Activated T-helper 2 cell treated with anti-CD3 and anti-CD28 coated beads, Interferon-gamma antibody, Interleukin-2, Interleukin-4, amounts not matched to agents 10 μg/mL and 5 μg/mL and 100 μg/mL, durations not matched to agents 14 hours and 24 hours and 36 hours (primary cell): ENCODE measurements around the gene C3orf18. TPM values are rescaled to one million over a fixed set of nuclear protein-coding genes. Genes with fewer than 3 reads are reported as not detected.

Experiments
- DNase-seq: peaks from one replicate; pipeline ENCODE4 v3.0.0; 2021; ENCODE audit warnings: low spot score
- H3K27ac Mint-ChIP-seq: one replicate; pipeline ENCODE4 v1.8.0; 2021; ENCODE audit warnings: mixed read lengths
- H3K27me3 Mint-ChIP-seq: one replicate; pipeline ENCODE4 v1.8.0; 2021; ENCODE audit warnings: low read depth, mixed read lengths
- H3K36me3 Mint-ChIP-seq: one replicate; pipeline ENCODE4 v1.8.0; 2021; ENCODE audit warnings: low read depth, mixed read lengths
- H3K4me1 Mint-ChIP-seq: one replicate; pipeline ENCODE4 v1.8.0; 2021; ENCODE audit warnings: low read depth, mixed read lengths
- H3K4me3 Mint-ChIP-seq: one replicate; pipeline ENCODE4 v1.8.0; 2021; ENCODE audit warnings: low read depth, mild to moderate bottlenecking, moderate library complexity, mixed read lengths
- H3K9me3 Mint-ChIP-seq: one replicate; pipeline ENCODE4 v1.8.0; 2021; ENCODE audit warnings: mixed read lengths
- intact Hi-C: fragments of 100-400 bp; cut with micrococcal nuclease; formaldehyde crosslinking; loops from one replicate; pipeline ENCODE4 v1.15.1; 2023
- total RNA-seq: library from RNA; stranded (reverse); gene quantifications from 2 replicates; pipeline ENCODE4 v1.2.3, GENCODE V29; 2022

C3orf18 gene
- total RNA-seq, 1 donor from 2014 or later: 37.2 TPM

GRCh38 chr3:50533316-50533715 lies 34.2 kb downstream of the C3orf18 start:
- H3K27me3 Mint-ChIP-seq: peaks cover 33% of the 10 kb centered on the region
- H3K36me3 Mint-ChIP-seq: no peaks in the 10 kb centered on the region

GRCh38 chr3:50532062-50532705 lies 35.4 kb downstream of the C3orf18 start:
- H3K4me1 Mint-ChIP-seq: no peaks in the 10 kb centered on the region

More at GRCh38 chr3:50533316-50533715, 34.2 kb downstream of the C3orf18 start:
- no peak overlapping the region for H3K27ac Mint-ChIP-seq
- H3K4me1 Mint-ChIP-seq: no peaks in the 10 kb centered on the region
- no peak overlapping the region for H3K4me3 Mint-ChIP-seq
- intact Hi-C loops: no loop called here
- no peaks in the 10 kb centered on the region for H3K9me3 Mint-ChIP-seq
- DNase-seq: no peak

GRCh38 chr3:50531201-50531600 lies 36.3 kb downstream of the C3orf18 start:
- no peak overlapping the region for H3K4me3 Mint-ChIP-seq
- peaks cover 30% of the 10 kb centered on the region for H3K27me3 Mint-ChIP-seq
- no peaks in the 10 kb centered on the region for H3K4me1 Mint-ChIP-seq
- H3K27ac Mint-ChIP-seq: no peak overlapping the region
- DNase-seq: no peak
- no peaks in the 10 kb centered on the region for H3K9me3 Mint-ChIP-seq
- no peaks in the 10 kb centered on the region for H3K36me3 Mint-ChIP-seq
- intact Hi-C loops: no loop called here

More at GRCh38 chr3:50532062-50532705, 35.4 kb downstream of the C3orf18 start:
- no peak for DNase-seq
- Mint-ChIP-seq H3K4me3 (no peak overlapping the region), H3K27ac (no peak overlapping the region), H3K9me3 (no peaks in the 10 kb centered on the region), H3K36me3 (no peaks in the 10 kb centered on the region), H3K27me3 (peaks cover 31% of the 10 kb centered on the region)
- intact Hi-C loops: no loop called here

- no peaks in the 10 kb centered on the region for H3K36me3 Mint-ChIP-seq
- H3K4me1 Mint-ChIP-seq: no peaks in the 10 kb centered on the region
- no peak overlapping the region for H3K27ac Mint-ChIP-seq
- DNase-seq: no peak
- H3K27me3 Mint-ChIP-seq: peaks cover 30% of the 10 kb centered on the region
- H3K9me3 Mint-ChIP-seq: no peaks in the 10 kb centered on the region
- no peak overlapping the region for H3K4me3 Mint-ChIP-seq
- intact Hi-C loops: no loop called here
Measured at GRCh38 chr3:50530001-50530970, 37.3 kb downstream of the C3orf18 start.

GRCh38 chr3:50525987-50526386 lies 41.6 kb downstream of the C3orf18 start:
- Mint-ChIP-seq H3K36me3 (no peaks in the 10 kb centered on the region), H3K4me3 (no peak overlapping the region), H3K4me1 (no peaks in the 10 kb centered on the region), H3K27me3 (peaks cover 14% of the 10 kb centered on the region), H3K9me3 (no peaks in the 10 kb centered on the region), H3K27ac (no peak overlapping the region)
- DNase-seq: peak; percentile 50
- intact Hi-C loops: no loop called here

- no peaks in the 10 kb centered on the region for H3K4me1 Mint-ChIP-seq
- no peak overlapping the region for H3K4me3 Mint-ChIP-seq
- no peaks in the 10 kb centered on the region for H3K36me3 Mint-ChIP-seq
- intact Hi-C loops: no loop called here
- DNase-seq: no peak
- H3K27ac Mint-ChIP-seq: no peak overlapping the region
- peaks cover 14% of the 10 kb centered on the region for H3K27me3 Mint-ChIP-seq
- H3K9me3 Mint-ChIP-seq: no peaks in the 10 kb centered on the region
Measured at GRCh38 chr3:50525191-50525910, 42.2 kb downstream of the C3orf18 start.

GRCh38 chr3:50524746-50525145 lies 42.8 kb downstream of the C3orf18 start:
- no peaks in the 10 kb centered on the region for H3K9me3 Mint-ChIP-seq
- intact Hi-C loops: no loop called here
- peaks cover 11% of the 10 kb centered on the region for H3K27me3 Mint-ChIP-seq
- H3K4me1 Mint-ChIP-seq: no peaks in the 10 kb centered on the region
- H3K27ac Mint-ChIP-seq: no peak overlapping the region
- DNase-seq: no peak
- no peak overlapping the region for H3K4me3 Mint-ChIP-seq
- H3K36me3 Mint-ChIP-seq: no peaks in the 10 kb centered on the region

GRCh38 chr3:50523279-50523811 lies 44.2 kb downstream of the C3orf18 start:
- intact Hi-C loops: no loop called here
- peaks cover 3% of the 10 kb centered on the region for H3K4me1 Mint-ChIP-seq
- no peaks in the 10 kb centered on the region for H3K36me3 Mint-ChIP-seq

GRCh38 chr3:50521572-50521971 lies 46.0 kb downstream of the C3orf18 start:
- DNase-seq: no peak
- H3K4me1 Mint-ChIP-seq: peaks cover 3% of the 10 kb centered on the region
- no peaks in the 10 kb centered on the region for H3K36me3 Mint-ChIP-seq
- intact Hi-C loops: no loop called here
- no peaks in the 10 kb centered on the region for H3K9me3 Mint-ChIP-seq
- no peak overlapping the region for H3K27ac Mint-ChIP-seq
- peaks cover 5% of the 10 kb centered on the region for H3K27me3 Mint-ChIP-seq
- H3K4me3 Mint-ChIP-seq: no peak overlapping the region

More at GRCh38 chr3:50523279-50523811, 44.2 kb downstream of the C3orf18 start:
- peaks cover 5% of the 10 kb centered on the region for H3K27me3 Mint-ChIP-seq
- no peak overlapping the region for H3K27ac Mint-ChIP-seq
- H3K9me3 Mint-ChIP-seq: no peaks in the 10 kb centered on the region
- no peak overlapping the region for H3K4me3 Mint-ChIP-seq
- DNase-seq: no peak

- Mint-ChIP-seq H3K27ac (no peak overlapping the region), H3K27me3 (peaks cover 7% of the 10 kb centered on the region), H3K4me3 (no peak overlapping the region), H3K4me1 (peaks cover 3% of the 10 kb centered on the region), H3K9me3 (no peaks in the 10 kb centered on the region), H3K36me3 (no peaks in the 10 kb centered on the region)
- intact Hi-C loops: no loop called here
- no peak for DNase-seq
Measured at GRCh38 chr3:50520849-50521248, 46.7 kb downstream of the C3orf18 start.

GRCh38 chr3:50519471-50520089 lies 48.0 kb downstream of the C3orf18 start:
- Mint-ChIP-seq H3K36me3 (no peaks in the 10 kb centered on the region), H3K27me3 (peaks cover 16% of the 10 kb centered on the region), H3K4me3 (no peak overlapping the region), H3K9me3 (no peaks in the 10 kb centered on the region), H3K27ac (no peak overlapping the region), H3K4me1 (peaks cover 3% of the 10 kb centered on the region)
- DNase-seq: peak; percentile 67
- intact Hi-C loops: loop anchor here (1.0 to 5.0 kb wide), 2 partner anchors 33 to 95 kb away; no protein-coding TSS in a partner anchor

GRCh38 chr3:50518436-50518835 lies 49.1 kb downstream of the C3orf18 start:
- Mint-ChIP-seq H3K4me1 (peaks cover 3% of the 10 kb centered on the region), H3K27ac (no peak overlapping the region)

More at GRCh38 chr3:50518436-50518835, 49.1 kb downstream of the C3orf18 start:
- intact Hi-C loops: loop anchor here (5.0 kb wide), 1 partner anchor 34 kb away; no protein-coding TSS in a partner anchor
- peaks cover 18% of the 10 kb centered on the region for H3K27me3 Mint-ChIP-seq
- no peaks in the 10 kb centered on the region for H3K36me3 Mint-ChIP-seq
- H3K9me3 Mint-ChIP-seq: no peaks in the 10 kb centered on the region
- no peak for DNase-seq
- H3K4me3 Mint-ChIP-seq: no peak overlapping the region
